D721Med (cell line): Measurements from ENCODE around the gene ADAMTS9.

Source experiments
- DNase-seq: peaks from one replicate; pipeline ENCODE4 v3.0.0; 2011; ENCODE audit warnings: low spot score; ENCODE audit not compliant: insufficient read length
- FAIRE-seq: peaks from 2 replicates; lab custom pipeline; 2011; peaks lifted over from hg19 to GRCh38; lab: Jason Lieb, UNC
- CTCF ChIP-seq: IDR thresholded peaks from 2 replicates; pipeline ENCODE4 v1.5.1; 2012; ENCODE audit warnings: mild to moderate bottlenecking, control low read depth; ENCODE audit not compliant: insufficient read depth; ENCODE audit errors: missing control alignments

ADAMTS9 gene

GRCh38 chr3:64467255-64467944, 220.4 kb downstream of the ADAMTS9 start:
- FAIRE-seq (no peak), DNase-seq (no peak)
- TF ChIP-seq CTCF, result no peak
